A673 (cell line): ENCODE results near the gene KIAA0232.

Experiments
- CTCF ChIP-seq: fragments of 300-800, 200-600 bp; sonication (generic); conservative IDR thresholded peaks from 2 replicates; pipeline ENCODE4 v1.5.1; 2017; ENCODE audit warnings: low read depth, mild to moderate bottlenecking, antibody characterized with exemption, low read length, moderate library complexity, mixed read lengths
- EZH2 ChIP-seq: fragments of 200-600 bp; sonication (generic); IDR thresholded peaks from 2 replicates; pipeline ENCODE4 v1.6.1; 2017; ENCODE audit warnings: borderline replicate concordance, low read depth, mild to moderate bottlenecking, mixed read lengths, antibody characterized with exemption, low read length; ENCODE audit not compliant: poor library complexity, severe bottlenecking

DNA sequence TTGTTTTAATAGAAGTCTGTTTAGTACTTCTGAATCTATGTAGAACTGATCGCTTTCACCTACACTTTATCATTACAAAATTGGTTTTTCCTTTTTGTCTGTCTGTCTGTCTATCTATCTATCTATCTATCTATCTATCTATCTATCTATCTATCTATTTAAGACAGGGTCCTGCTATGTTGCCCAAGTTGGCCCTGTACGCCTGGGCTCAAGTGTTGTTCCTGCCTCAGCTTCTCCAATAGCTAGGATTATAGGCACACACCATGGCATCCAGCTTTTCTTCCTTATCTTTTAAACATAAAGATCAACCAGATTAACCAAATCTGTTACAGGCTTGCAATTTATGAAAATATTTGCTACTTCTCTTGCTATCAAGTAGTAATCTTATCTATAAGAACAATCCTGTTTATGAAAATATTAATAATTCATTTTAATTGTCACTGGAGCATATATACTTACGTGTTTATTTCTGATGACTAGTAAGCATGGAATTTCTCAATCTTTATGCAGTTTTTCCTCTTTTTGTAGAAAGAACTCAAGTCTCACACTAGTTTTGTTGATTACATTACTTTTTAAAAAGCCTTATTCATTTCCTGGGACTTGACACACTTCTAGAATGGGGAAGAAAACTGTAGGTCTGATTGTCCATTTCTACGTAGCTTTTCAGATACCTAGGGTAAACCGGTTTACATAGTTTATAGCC lies 24.5 kb downstream of the KIAA0232 start:
- TF ChIP-seq CTCF = no peak
- TF ChIP-seq EZH2 = no peak
